Brain microvascular endothelial cell (primary cell): ENCODE measurements around the gene SUSD3.

Experiments
- DNase-seq: peaks from one replicate; pipeline ENCODE4 v3.0.0-alpha.2; 2020
- H3K27ac ChIP-seq: fragments of 250-450 bp; sonication (Bioruptor Pico); 2 replicates; pipeline ENCODE4 v1.5.1; 2020; ENCODE audit warnings: mild to moderate bottlenecking, moderate library complexity
- H3K27me3 ChIP-seq: fragments of 250-450 bp; sonication (Bioruptor Pico); replicated peaks from 2 replicates; pipeline ENCODE4 v1.5.1; 2020; ENCODE audit warnings: mild to moderate bottlenecking
- H3K36me3 ChIP-seq: fragments of 250-450 bp; sonication (Bioruptor Pico); replicated peaks from 2 replicates; pipeline ENCODE4 v1.5.1; 2020; ENCODE audit warnings: mild to moderate bottlenecking
- H3K4me3 ChIP-seq: 2 replicates; pipeline ENCODE4 v1.5.1; 2011; ENCODE audit warnings: low read depth, mild to moderate bottlenecking, control low read depth, low read length, moderate library complexity
- CTCF ChIP-seq: IDR thresholded peaks from 2 replicates; pipeline ENCODE4 v1.5.1; 2011; ENCODE audit warnings: low read depth, mild to moderate bottlenecking, moderate library complexity, low read length, control low read depth, inconsistent platforms; ENCODE audit errors: missing control alignments
- in situ Hi-C: cut with HindIII; loops from 2 replicates; pipeline ENCODE4 v1.10.0; 2017; ENCODE audit warnings: low sequenced_read_pairs, low pct_ligation_motif_present

Gene SUSD3

GRCh38 chr9:93082841-93083411 lies 24.4 kb downstream of the SUSD3 start:
- Histone ChIP-seq H3K27ac (no peak overlapping the region), H3K4me3 (no peak overlapping the region), H3K27me3 (no peaks in the 10 kb centered on the region), H3K36me3 (no peaks in the 10 kb centered on the region)
- no peak for TF ChIP-seq CTCF
- in situ Hi-C loops: no loop called here
- no peak for DNase-seq

GRCh38 chr9:93083592-93084470 lies 25.3 kb downstream of the SUSD3 start:
- DNase-seq: no peak
- no peak for TF ChIP-seq CTCF
- Histone ChIP-seq H3K27me3 (no peaks in the 10 kb centered on the region), H3K36me3 (no peaks in the 10 kb centered on the region), H3K4me3 (no peak overlapping the region), H3K27ac (no peak overlapping the region)
- in situ Hi-C loops: no loop called here

GRCh38 chr9:93084471-93084881 lies 26.0 kb downstream of the SUSD3 start:
- no peak for DNase-seq
- H3K27ac ChIP-seq: no peak overlapping the region
- H3K27me3 ChIP-seq: no peaks in the 10 kb centered on the region
- no peak overlapping the region for H3K4me3 ChIP-seq
- H3K36me3 ChIP-seq: no peaks in the 10 kb centered on the region
- in situ Hi-C loops: no loop called here
- TF ChIP-seq CTCF: no peak

GRCh38 chr9:93085676-93086075 lies 27.2 kb downstream of the SUSD3 start:
- Histone ChIP-seq H3K27me3 (no peaks in the 10 kb centered on the region), H3K27ac (no peak overlapping the region), H3K36me3 (no peaks in the 10 kb centered on the region), H3K4me3 (no peak overlapping the region)
- no peak for DNase-seq
- in situ Hi-C loops: no loop called here
- TF ChIP-seq CTCF: no peak

GRCh38 chr9:93086447-93087224 lies 28.1 kb downstream of the SUSD3 start:
- no peaks in the 10 kb centered on the region for H3K27me3 ChIP-seq
- no peak overlapping the region for H3K4me3 ChIP-seq
- DNase-seq: no peak
- no peaks in the 10 kb centered on the region for H3K36me3 ChIP-seq
- in situ Hi-C loops: no loop called here
- H3K27ac ChIP-seq: no peak overlapping the region
- no peak for TF ChIP-seq CTCF
